ENCODE results near the gene TUBB4B. TPM values are rescaled to one million over a fixed set of nuclear protein-coding genes. Genes with fewer than 3 reads are reported as not detected.

Gene TUBB4B
- total and polyA plus RNA-seq, 2 of the 4 experiments (the other 2 are of a cell fraction) = 237 to 529 TPM

GRCh38 chr9:137198902-137199283 is 42.2 kb upstream of the TUBB4B start:
- no peak overlapping the region for H2BK120ac ChIP-seq (ENCODE audit: low read depth, low read length)
- no peak overlapping the region for H2BK15ac ChIP-seq (ENCODE audit: low read depth, low read length)
- H3K27me3 ChIP-seq (ENCODE audit: control insufficient read depth, insufficient read depth, low read length) = no peaks in the 10 kb centered on the region
- H3K4me3 ChIP-seq (ENCODE audit: insufficient read depth, low read depth, low read length) = no peak overlapping the region; the same call in 1 of the 2 replicates
- dilution Hi-C loops (cut with HindIII; ENCODE audit: low sequenced_read_pairs, unreplicated experiment) (no loop called here), in situ Hi-C loops (cut with MboI; ENCODE audit: low sequenced_read_pairs) (no loop called here), intact Hi-C loops (cut with micrococcal nuclease) (no loop called here)
- no peak overlapping the region for H2BK5ac ChIP-seq (ENCODE audit: low read depth, low read length, poor library complexity, severe bottlenecking)
- POLR2A ChIA-PET (ENCODE audit: unreplicated experiment) = interaction anchor here (1.3 kb wide), 2 partner anchors 10 to 42 kb away, joined by 3 to 4 read pairs; partner anchors contain the start of genes SSNA1 and TUBB4B
- CTCF ChIA-PET = no interaction called here
- WGBS, 2 experiments (ENCODE audit: extremely low coverage in 2 of 2, insufficient read length in 1 of 2) = no CpG with 5 or more reads among the region's 11 CpGs
- no peak overlapping the region for H3K18ac ChIP-seq (ENCODE audit: low read depth, low read length)
- no peaks in the 10 kb centered on the region for H3K36me3 ChIP-seq (ENCODE audit: control insufficient read depth, insufficient read depth, low read length)
- peak overlapping the region; percentile 16; the same call in 1 of the 2 replicates for H3K9ac ChIP-seq (ENCODE audit: low read depth, low read length)
- no peak overlapping the region for H2BK20ac ChIP-seq (ENCODE audit: low read depth, low read length)
- H4K91ac ChIP-seq (ENCODE audit: insufficient read depth, low read depth, low read length) = no peak overlapping the region
- H3K23ac ChIP-seq (ENCODE audit: low read depth, low read length) = 0 out of 2 replicates have a peak overlapping the region, but pooled peaks have one; percentile 11
- H3K4me2 ChIP-seq (ENCODE audit: low read depth, low read length) = peak overlapping the region; percentile 69
- no peak overlapping the region for H3K14ac ChIP-seq (replicated peaks; ENCODE audit: low read depth, low read length)
- H3K56ac ChIP-seq (ENCODE audit: extremely low read depth, insufficient read depth, low read length) = no peak overlapping the region
- peaks cover 17% of the 10 kb centered on the region for H3K4me1 ChIP-seq (ENCODE audit: control insufficient read depth, insufficient read depth, low read length)
- DNase-seq (no peak), ATAC-seq (ENCODE audit: low read depth) (no peak)
- H4K8ac ChIP-seq (ENCODE audit: low read depth in 2 of 2, low read length in 2 of 2) = no peak overlapping the region
- H3K4ac ChIP-seq (ENCODE audit: low read depth, low read length) = no peak overlapping the region
- H3K9me3 ChIP-seq (ENCODE audit: control insufficient read depth, insufficient read depth, low read length) = no peaks in the 10 kb centered on the region
- 0 out of 2 replicates have a peak, but pooled peaks cover 2% of the 10 kb centered on the region for H3K9me1 ChIP-seq (ENCODE audit: insufficient read depth, low read length)
- peak overlapping the region; percentile 5 for H2AFZ ChIP-seq (replicated peaks; ENCODE audit: low read length, poor library complexity)
- TF ChIP-seq RFX5 (IDR thresholded peaks at IDR 0.05; ENCODE audit: low read depth, low read length) (no peak), FOS (IDR thresholded peaks at IDR 0.05; ENCODE audit: low read depth, low read length) (no peak), USF2 (IDR thresholded peaks at IDR 0.05; ENCODE audit: low read depth, low read length) (no peak), CEBPB (IDR thresholded peaks at IDR 0.05; ENCODE audit: low read depth, low read length) (no peak), MAFK (IDR thresholded peaks at IDR 0.05; ENCODE audit: low read depth, low read length) (no peak), MXI1 (IDR thresholded peaks at IDR 0.05; ENCODE audit: borderline replicate concordance, low read depth, low read length) (no peak), MAZ (IDR thresholded peaks at IDR 0.05; ENCODE audit: borderline replicate concordance, low read depth, low read length) (no peak), NFE2L2 (IDR thresholded peaks at IDR 0.05; ENCODE audit: low read depth, low read length) (no peak), RCOR1 (IDR thresholded peaks at IDR 0.05; ENCODE audit: insufficient replicate concordance, low read length) (no peak), ELK1 (IDR thresholded peaks at IDR 0.05; ENCODE audit: borderline replicate concordance, low read depth, low read length) (no peak)
- TF ChIP-seq, protein P1, sequence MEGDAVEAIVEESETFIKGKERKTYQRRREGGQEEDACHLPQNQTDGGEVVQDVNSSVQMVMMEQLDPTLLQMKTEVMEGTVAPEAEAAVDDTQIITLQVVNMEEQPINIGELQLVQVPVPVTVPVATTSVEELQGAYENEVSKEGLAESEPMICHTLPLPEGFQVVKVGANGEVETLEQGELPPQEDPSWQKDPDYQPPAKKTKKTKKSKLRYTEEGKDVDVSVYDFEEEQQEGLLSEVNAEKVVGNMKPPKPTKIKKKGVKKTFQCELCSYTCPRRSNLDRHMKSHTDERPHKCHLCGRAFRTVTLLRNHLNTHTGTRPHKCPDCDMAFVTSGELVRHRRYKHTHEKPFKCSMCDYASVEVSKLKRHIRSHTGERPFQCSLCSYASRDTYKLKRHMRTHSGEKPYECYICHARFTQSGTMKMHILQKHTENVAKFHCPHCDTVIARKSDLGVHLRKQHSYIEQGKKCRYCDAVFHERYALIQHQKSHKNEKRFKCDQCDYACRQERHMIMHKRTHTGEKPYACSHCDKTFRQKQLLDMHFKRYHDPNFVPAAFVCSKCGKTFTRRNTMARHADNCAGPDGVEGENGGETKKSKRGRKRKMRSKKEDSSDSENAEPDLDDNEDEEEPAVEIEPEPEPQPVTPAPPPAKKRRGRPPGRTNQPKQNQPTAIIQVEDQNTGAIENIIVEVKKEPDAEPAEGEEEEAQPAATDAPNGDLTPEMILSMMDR (conservative IDR thresholded peaks at IDR 0.05; ENCODE audit: low read depth, low read length) = no peak
- H3K27ac ChIP-seq (ENCODE audit: insufficient read depth, low read length) = no peak overlapping the region
- H4K20me1 ChIP-seq (ENCODE audit: insufficient read depth, low read length) = peaks cover 35% of the 10 kb centered on the region
- peaks cover 14 to 78% of the 10 kb centered on the region in 2 experiments for H3K79me1 ChIP-seq (ENCODE audit: low read depth in 1 of 2, low read length in 2 of 2)
- no peak overlapping the region for H4K5ac ChIP-seq (ENCODE audit: low read depth, low read length)
- H2AK5ac ChIP-seq (ENCODE audit: low read depth, low read length) = no peak overlapping the region
- peak overlapping the region; percentile 91 for H2AK9ac ChIP-seq (replicated peaks; ENCODE audit: low read depth, low read length, poor library complexity)
- no TSS peak for BruUV-seq (replicated peaks)

Measured in IMR-90 (cell line).